Adrenal gland (tissue), 5 donors: Measurements from ENCODE around the gene CCDC138.

Experiments
- CTCF ChIP-seq, 6 experiments: fragments of 450-650 bp in 4 of 6; fragments of 200-600 bp in 2 of 6; sonication (generic) in 1 of 6; IDR thresholded peaks; 1 replicate in 5 of 6; 2 replicates in 1 of 6; pipeline versions ENCODE4 v1.5.1 to v1.8.0; 2016 to 2021; ENCODE audit warnings: antibody characterized with exemption in 6 of 6, mild to moderate bottlenecking in 2 of 6, moderate library complexity in 1 of 6
- POLR2A ChIP-seq, 2 donors: fragments of 450-650 bp; IDR thresholded peaks; one replicate each; pipeline ENCODE4 v1.6.1; 2017; ENCODE audit warnings: antibody characterized with exemption in 2 of 2, mild to moderate bottlenecking in 2 of 2, moderate library complexity in 1 of 2
- donor health status: DM: no; HTN: no; CAD: no.

DNA sequence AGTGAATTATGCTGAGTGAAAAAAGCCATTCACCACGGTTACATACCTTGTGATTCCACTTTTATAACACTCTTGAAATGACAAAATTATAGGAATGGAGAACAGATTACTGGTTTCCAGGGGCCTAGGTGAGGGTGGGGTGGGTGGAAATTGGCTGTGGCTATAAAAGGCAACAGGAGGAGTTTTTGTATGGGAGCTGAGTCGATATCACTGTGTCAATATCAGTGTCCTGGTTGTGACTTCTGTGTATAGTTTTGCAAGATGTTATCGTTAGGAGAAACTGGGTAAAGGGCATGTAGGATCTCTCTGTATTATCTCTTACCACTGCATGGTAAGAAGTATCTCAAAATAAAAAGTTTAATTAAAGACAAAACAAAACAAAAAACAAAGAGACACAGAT is 118.1 kb downstream of the CCDC138 start:
- TF ChIP-seq CTCF (IDR thresholded peaks at IDR 0.05) = no peak
- no peak for TF ChIP-seq POLR2A (IDR thresholded peaks at IDR 0.05)
